ENCODE measurements around the gene TAAR5.
"Not testable (repeated sequence)": the region's sequence is repeated elsewhere in the genome, so short reads cannot be mapped to it uniquely, and the experiment has no call there.

Gene TAAR5

GRCh38 chr6:132589454-132589853 lies at the start of gene TAAR5:
TSS of gene TAAR5 (minus strand) at chr6:132589741. CDS start at chr6:132589686, 55 bp downstream.
- DNase-seq: no peak

GRCh38 chr6:132637135-132637534 lies 47.6 kb upstream of the TAAR5 start:
- DNase-seq: not testable (repeated sequence)

GRCh38 chr6:132635906-132636305 lies 46.4 kb upstream of the TAAR5 start:
- not testable (repeated sequence) for DNase-seq

- not testable (repeated sequence) for DNase-seq
Observed at GRCh38 chr6:132635288-132635687, 45.7 kb upstream of the TAAR5 start.

- no peak for DNase-seq
Observed at GRCh38 chr6:132634796-132635195, 45.3 kb upstream of the TAAR5 start.

GRCh38 chr6:132633362-132633761 lies 43.8 kb upstream of the TAAR5 start:
- no peak for DNase-seq

- DNase-seq: no peak
Observed at GRCh38 chr6:132624175-132624574, 34.6 kb upstream of the TAAR5 start, which contains the start of gene TAAR2. TSS of gene TAAR2 (minus strand) at chr6:132624275. CDS start at chr6:132624275, 0 bp downstream.

- no peak for DNase-seq
Observed at GRCh38 chr6:132623106-132623845, 33.7 kb upstream of the TAAR5 start.

- peak; percentile 18 for DNase-seq
Observed at GRCh38 chr6:132616677-132617076, 27.1 kb upstream of the TAAR5 start.

- DNase-seq: no peak
Observed at GRCh38 chr6:132614554-132614953, 25.0 kb upstream of the TAAR5 start.

- DNase-seq: no peak
Observed at GRCh38 chr6:132612449-132613108, 23.0 kb upstream of the TAAR5 start.

GRCh38 chr6:132611616-132612015 lies 22.1 kb upstream of the TAAR5 start:
- no peak for DNase-seq

GRCh38 chr6:132607544-132608233 lies 18.1 kb upstream of the TAAR5 start:
- DNase-seq: no peak

- DNase-seq: no peak
Observed at GRCh38 chr6:132604635-132605152, 15.2 kb upstream of the TAAR5 start.

GRCh38 chr6:132600900-132601299 lies 11.4 kb upstream of the TAAR5 start:
- DNase-seq: not testable (repeated sequence)

GRCh38 chr6:132598473-132598872 lies 8.9 kb upstream of the TAAR5 start:
- DNase-seq: no peak

- DNase-seq: no peak
Observed at GRCh38 chr6:132596201-132596600, 6.7 kb upstream of the TAAR5 start.

- DNase-seq: no peak
Observed at GRCh38 chr6:132592855-132593254, 3.3 kb upstream of the TAAR5 start.

GRCh38 chr6:132590362-132590761 lies 821 bp upstream of the TAAR5 start:
- no peak for DNase-seq

- DNase-seq: no peak
Observed at GRCh38 chr6:132587424-132587823, 2.1 kb downstream of the TAAR5 start.

GRCh38 chr6:132584698-132585097 lies 4.8 kb downstream of the TAAR5 start:
- no peak for DNase-seq

GRCh38 chr6:132571774-132572173 lies 17.8 kb downstream of the TAAR5 start:
- no peak for DNase-seq

GRCh38 chr6:132570221-132570777 lies 19.2 kb downstream of the TAAR5 start, which contains the start of gene TAAR6:
TSS of gene TAAR6 (plus strand) at chr6:132570322. CDS start at chr6:132570322, 0 bp downstream.
- peak; percentile 40 for DNase-seq
